HG03520 (cell line): ENCODE results near the gene RBM4B.
"Not testable (repeated sequence)": the region's sequence is repeated elsewhere in the genome, so short reads cannot be mapped to it uniquely, and the experiment has no call there.

Source experiments
- ATAC-seq: cut with Tn5 transposase; IDR thresholded peaks from one replicate; pipeline ENCODE4 v1.9.1; 2021; ENCODE audit warnings: mild to moderate bottlenecking, moderate library complexity; ENCODE audit not compliant: unreplicated experiment

The RBM4B gene

DNA sequence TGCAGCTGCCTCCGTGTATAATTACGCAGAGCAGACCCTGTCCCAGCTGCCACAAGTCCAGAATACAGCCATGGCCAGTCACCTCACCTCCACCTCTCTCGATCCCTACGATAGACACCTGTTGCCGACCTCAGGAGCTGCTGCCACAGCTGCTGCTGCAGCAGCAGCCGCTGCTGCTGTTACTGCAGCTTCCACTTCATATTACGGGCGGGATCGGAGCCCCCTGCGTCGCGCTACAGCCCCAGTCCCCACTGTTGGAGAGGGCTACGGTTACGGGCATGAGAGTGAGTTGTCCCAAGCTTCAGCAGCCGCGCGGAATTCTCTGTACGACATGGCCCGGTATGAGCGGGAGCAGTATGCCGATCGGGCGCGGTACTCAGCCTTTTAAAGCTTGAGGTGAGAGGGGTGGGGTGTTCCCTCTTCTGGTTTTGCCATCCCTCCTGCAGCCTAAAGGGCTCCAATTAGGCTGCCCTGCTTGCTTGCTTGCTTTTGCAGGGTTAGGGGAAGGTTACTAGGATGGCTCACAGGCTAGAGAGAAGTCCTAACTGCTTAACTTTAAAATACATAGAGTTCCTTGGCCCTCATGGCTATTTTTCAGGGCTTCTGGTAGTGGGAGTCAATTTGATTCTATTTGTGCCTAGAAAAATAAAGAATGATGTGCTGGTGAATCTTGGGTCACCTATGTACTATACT is 33.8 kb downstream of the RBM4B start:
- ATAC-seq, result no peak

DNA sequence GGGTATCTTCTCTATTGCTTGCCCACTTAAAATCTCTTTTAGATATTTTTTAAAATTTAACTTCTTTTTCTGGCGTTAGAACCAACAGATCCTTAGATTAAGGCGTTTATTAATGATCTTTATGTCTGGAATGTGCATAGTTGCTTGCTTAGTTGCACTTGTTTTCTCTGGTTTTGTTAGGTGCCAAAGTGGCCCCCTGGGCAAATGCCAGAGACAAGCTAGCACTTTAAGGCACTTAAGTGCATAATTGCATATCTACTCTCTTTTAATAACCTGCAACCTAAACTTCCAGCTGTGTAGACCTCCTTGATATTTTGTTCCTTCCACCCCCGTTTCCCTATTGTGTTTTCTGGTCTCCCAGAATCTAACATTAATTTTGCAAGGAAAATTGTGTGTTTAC is 35.9 kb downstream of the RBM4B start:
- ATAC-seq, result no peak

DNA sequence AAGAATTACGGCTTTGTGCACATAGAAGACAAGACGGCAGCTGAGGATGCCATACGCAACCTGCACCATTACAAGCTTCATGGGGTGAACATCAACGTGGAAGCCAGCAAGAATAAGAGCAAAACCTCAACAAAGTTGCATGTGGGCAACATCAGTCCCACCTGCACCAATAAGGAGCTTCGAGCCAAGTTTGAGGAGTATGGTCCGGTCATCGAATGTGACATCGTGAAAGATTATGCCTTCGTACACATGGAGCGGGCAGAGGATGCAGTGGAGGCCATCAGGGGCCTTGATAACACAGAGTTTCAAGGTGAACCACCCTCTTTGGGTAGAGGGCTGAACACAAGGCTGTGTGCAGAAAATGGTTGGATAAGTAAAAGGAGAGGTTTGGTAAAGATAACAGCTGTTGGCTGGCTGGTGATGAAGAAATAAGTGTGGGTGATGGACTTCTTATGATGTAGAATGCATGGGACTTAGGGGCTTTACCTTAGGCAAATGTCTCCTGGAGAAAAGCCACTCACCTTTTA is 37.8 kb downstream of the RBM4B start:
- ATAC-seq, result not testable (repeated sequence)

DNA sequence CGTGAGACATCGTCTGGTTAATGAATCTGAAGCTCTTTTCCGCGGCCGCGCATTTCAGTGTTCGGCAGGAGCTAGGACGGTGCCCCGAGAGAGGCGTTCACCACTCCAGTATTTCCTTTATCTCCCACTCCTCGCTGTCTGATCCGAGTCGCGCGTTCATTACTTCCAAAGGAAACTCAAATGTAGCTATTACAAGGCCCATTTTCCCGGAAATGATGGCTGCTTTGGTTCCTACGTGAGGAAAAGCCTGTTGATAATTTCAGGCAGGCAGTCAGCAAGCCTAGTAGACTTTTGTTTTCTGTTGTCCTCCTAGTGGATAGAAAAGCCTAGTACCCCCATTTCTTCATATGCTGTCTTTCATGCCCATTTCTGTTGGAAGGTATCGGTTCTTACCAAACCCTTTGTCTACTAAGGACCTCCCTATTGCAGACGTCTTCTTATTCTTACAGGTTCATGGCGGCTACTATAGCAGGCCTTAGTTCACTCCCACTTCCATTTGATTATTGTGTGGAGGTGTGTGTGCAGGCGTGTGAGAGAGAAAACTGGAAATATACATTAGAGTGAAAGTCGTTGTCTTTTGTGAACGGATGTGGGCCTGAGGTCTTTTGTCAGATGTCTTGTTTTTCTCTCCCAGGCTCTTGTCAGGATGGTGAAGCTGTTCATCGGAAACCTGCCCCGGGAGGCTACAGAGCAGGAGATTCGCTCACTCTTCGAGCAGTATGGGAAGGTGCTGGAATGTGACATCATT is 38.4 kb downstream of the RBM4B start:
- no peak for ATAC-seq

DNA sequence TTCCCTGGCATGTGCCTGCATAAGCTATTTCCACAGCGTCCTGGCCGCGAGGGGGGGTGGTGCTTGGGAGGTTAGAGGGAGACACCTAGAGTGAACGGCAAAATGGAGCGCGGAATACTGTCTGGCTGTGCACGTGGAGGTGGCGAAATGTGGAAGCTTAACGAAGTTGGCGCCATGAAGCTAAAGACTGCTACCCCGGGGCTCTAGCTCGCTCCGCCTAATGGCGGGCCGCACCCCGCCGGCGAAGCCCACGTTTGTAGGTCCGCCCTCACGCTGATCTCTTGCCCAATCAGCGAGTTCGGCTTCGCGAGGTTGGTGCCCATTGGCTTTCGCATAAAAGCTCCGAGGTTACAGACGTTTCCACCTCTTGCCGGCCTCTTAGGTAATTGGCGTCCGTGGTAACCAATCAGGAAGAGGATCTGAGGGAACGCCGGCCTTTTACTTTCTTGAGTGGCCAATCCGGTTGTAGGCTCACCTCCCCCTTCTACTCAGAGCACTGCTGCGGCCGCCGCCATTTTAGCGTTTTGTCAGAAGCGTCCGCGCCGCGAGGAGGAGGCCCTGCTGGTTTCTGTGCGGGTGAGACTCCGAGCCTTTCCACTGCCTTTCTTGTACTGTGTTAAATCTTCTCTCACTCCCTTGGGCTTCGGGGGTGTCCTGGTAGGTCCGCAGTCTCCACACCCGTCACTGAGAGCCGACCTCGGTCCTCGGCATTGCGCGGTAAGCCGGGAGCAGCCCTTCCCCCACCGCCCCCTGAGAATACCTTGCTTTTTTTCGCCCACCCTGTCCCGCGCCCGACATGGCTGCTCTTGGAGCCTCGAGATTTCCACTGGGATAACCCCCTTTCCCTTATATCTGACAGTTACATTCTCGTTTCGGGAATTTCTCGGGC is 39.3 kb downstream of the RBM4B start, which contains the start of gene RBM4:
RBM4 (plus strand) TSS at position 527 of the 889 bp plus-strand sequence. CDS start 1,009 bp downstream, outside the sequence.
- ATAC-seq, result peak; percentile 94

DNA sequence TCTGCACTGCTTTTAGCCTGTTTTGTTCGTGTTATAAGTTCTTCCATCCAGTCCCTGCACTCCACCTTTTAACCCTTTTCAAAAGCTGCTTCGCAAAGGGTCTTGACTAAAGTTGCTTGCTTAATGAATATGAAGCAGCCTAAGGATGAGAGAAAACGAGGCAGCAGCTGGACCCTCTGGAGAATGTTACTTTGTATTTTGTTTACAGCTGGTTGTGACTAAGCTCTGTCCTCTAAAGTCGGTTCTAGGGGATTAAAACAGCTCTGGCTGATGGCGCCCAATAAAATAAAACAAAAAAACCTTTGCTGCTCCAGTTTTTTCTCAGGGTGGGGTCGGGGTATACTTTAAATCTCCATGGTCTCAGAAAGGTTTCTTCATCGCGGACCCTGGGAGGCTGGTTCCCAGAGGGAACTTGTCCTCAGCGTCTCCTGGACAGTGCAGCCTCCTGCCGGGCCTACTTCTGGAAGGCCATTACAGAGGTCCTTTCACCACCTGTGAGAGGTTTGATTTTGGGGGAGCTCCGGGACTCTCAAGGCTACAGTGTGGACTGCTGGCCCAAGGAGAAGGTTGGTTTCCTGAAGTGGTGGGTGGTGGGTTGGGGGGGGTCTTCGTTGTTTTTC is 40.0 kb downstream of the RBM4B start:
- ATAC-seq, result no peak

DNA sequence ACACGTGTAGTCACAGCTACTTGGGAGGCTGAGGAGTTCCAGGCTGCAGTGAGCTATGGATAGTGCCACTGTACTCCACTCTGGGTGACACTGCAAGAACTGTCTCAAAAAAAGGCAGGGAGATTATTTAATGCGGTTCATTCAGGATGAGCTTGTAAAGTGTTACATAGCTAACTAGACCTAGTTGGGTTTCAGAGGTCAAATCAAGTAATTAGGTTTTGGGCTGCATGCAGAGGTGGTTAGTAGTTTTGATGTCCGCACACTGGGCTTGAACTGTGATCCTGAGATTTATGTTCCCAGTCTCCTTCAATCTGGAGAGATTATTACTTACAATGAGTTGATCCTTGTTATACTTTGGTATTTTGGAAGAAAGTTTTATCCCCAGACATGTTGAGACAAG is 41.3 kb downstream of the RBM4B start:
- no peak for ATAC-seq

DNA sequence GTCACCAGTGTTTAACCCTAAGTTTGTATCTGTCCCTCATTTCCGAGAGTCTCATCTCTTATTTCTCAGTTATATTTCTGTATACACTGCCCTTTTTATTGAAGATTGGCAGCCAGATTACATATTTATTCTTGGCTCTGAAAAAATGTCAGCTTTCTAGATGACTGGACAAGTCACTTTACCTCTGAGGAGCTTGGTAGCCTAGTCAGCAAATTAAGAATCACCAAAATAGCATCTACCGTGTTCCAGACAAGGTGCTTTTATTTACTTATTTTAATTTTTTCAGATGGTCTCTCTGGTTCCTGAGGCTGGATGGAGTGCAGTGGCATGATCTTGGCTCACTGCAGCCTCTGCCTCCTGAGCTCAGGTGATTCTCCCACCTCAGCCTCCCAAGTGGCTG is 44.7 kb downstream of the RBM4B start:
- no peak for ATAC-seq

DNA sequence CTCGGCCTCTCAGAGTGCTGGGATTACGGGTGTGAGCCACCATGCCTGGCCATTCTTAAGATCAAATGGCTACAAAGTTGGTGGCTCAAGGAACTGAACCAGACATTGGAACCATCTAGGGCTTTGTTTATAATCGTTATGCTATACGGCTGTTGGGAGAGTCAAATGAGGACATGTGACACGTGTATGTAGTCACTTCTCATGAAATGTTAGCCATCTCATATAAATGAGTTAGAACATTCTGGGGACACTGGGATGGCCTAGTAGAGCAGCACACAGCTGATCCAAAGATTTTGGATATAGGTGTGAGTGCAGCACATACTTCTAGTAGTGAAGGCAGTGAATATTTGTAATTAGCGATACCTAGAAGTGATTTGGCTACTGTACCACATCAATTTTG is 45.8 kb downstream of the RBM4B start:
- no peak for ATAC-seq

DNA sequence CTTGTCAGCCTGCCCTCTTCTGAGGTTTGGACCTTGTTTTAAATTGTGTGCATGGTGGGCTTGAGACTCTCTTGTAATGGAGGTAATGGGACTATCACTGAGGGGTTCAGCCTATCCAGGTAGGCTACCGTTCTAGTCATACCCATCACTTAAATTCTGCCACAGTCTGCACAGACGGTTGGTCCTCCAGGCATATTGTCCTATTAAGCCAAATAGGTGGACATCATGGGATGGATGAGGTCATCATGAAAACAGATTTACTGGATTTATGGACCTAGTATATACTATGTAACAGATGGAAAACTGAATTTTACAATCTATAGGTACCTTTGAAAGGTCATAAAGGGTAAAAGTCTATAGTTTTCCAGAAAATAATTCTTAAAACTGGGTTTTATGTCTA is 48.3 kb downstream of the RBM4B start:
- no peak for ATAC-seq

DNA sequence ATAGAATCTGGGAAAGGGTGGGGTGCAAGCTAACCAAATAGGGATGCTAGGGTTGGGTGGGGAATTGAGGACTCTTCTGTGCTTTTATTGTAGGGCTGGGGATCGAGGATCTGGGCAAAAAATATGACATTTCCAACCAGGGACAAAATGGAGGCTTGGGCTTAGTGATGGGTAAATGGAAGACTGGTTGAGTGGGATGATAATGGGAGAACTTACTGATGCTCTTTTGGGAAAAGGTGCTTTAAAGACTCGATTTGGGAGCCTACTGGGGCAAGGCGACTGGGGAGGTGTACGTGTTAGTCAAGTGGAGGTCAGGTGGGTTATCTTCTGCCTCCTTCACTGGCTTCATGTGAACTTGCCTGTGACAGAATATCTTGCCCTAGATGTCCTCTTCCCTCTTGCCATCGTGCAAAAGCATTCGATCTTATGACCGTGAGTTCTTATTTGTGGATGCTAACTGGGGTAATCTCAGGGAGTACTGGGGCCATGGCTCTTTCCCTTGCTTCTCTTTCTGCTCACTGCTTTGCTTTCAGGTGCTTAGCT is 49.6 kb downstream of the RBM4B start:
- no peak for ATAC-seq

DNA sequence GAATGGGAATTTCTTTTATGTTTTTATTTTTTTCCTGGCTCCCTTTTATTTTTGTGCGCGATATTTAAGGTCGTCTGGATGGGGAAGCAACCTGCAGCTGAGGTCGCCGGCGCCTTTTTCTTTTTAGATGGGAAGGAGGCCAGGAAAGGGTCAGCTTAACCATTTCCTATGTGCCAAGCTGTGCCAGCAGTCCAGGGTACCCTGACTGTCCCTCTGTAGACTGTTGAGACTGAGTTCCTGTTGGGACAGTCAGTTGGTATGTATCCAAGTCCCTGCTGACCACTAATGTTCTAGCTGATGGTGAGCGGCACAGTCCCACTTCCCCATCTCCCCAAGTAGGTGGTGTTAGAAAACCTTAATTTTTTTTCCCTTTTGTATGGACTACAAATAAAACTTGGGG is 50.8 kb downstream of the RBM4B start:
- ATAC-seq, result no peak

DNA sequence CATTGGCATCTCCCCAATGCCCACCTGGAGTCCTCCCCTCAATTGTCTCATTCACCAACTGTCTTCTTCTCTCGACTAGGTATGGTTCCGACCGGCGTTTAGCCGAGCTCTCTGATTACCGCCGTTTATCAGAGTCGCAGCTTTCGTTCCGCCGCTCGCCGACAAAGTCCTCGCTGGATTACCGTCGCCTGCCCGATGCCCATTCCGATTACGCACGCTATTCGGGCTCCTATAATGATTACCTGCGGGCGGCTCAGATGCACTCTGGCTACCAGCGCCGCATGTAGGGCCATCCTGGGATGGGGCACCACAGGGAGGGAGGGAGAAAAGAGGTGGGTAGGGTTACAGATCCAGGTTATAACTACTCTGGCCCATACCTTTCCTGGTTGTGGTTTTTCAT is 51.3 kb downstream of the RBM4B start:
- ATAC-seq, result no peak

DNA sequence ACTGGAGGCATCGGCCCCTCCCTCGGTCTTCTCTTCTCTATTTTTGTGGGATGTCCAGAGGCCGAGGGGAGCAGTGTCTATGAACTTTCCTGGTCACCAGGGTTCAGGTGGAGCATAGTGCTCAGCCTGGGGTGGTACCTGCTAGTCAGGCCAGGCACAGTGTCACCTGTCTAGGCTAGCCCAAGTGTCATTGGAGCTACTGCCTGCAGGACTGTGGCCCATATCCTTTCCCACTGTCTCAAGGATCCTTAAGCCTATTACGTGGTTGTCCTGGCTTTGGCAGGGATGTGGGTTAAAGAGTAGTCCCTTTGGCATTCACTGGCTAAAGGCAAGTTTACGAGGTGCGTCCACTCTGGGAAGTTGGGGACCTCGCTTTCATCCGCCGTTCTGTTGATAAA is 51.9 kb downstream of the RBM4B start:
- no peak for ATAC-seq

DNA sequence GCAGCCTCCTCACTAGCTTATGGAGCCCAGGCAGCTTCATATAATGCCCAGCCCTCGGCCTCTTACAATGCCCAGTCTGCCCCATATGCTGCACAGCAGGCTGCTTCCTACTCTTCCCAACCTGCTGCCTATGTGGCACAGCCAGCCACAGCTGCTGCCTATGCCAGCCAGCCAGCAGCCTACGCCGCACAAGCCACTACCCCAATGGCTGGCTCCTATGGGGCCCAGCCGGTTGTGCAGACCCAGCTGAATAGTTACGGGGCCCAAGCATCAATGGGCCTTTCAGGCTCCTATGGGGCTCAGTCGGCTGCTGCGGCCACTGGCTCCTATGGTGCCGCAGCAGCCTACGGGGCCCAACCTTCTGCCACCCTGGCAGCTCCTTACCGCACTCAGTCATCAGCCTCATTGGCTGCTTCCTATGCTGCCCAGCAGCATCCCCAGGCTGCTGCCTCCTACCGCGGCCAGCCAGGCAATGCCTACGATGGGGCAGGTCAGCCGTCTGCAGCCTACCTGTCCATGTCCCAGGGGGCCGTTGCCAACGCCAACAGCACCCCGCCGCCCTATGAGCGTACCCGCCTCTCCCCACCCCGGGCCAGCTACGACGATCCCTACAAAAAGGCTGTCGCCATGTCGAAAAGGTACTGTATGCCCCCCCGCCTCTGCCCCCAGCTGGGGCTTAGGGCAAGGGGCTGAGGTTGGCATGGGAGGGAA is 52.5 kb downstream of the RBM4B start:
- no peak for ATAC-seq

DNA sequence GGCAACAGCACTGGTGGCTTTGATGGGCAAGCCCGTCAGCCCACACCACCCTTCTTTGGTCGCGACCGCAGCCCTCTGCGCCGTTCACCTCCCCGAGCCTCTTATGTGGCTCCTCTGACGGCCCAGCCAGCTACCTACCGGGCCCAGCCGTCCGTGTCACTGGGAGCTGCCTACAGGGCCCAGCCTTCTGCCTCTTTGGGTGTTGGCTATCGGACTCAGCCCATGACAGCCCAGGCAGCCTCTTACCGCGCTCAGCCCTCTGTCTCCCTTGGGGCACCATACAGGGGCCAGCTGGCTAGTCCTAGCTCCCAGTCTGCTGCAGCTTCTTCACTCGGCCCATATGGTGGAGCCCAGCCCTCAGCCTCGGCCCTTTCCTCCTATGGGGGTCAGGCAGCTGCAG is 53.2 kb downstream of the RBM4B start:
- ATAC-seq, result no peak

DNA sequence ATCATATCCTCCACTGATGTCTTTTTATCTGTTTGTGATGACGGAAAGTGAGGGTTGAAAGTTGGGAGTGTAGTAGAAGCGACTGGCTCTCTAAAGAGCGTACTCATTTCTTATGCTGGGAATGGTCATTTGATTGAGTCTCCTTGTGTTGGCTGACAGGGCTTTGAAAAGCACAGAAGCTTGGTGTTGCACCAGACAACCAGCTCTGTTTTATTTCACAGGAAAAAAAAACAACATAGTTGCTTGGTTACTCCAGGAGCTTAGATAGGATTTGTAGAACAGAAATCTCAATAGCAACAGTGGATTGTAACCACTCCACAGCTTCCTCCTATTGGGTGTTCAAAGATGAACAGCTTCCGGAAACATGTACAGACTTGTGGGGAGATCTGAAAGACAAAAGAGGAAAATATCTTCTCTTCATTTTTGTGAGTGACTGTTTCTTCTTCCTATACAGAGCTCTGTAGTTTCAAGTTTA is 58.6 kb downstream of the RBM4B start:
- no peak for ATAC-seq

DNA sequence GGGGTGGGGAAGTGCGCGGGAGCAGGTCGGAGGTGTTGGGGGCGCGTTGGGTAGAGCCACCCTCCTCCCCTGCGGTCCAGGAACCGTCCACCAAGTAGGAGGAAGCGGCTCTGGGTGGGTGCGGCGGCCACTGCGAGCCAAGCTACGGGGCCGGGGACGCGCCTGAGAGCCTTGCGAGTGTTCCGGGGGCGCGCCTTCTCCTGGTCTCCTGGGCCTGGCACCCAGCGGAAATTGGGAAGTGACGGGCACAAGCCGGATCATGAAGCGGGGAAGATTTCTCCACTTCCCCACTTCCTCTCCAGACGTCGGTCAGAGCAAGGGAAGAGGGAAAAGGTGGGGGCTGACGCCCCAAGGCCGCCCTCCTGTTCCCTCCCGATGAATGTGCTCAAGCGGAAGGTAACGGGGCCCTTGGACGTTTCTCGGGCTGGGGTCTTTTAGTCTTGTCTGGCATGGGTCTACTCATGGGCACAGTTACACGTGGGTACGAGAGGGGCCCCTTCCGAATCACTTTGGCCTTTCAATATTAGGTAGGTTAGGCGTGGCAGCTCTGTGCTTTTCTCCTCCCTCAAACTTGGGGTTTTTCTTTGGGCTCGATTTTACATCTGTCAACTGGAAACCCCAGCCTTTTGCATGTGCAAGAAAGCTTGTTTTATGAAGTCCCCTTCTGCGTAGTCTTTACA is 60.4 kb downstream of the RBM4B start:
- ATAC-seq, result peak; percentile 4
